WTC11 (cell line): ENCODE measurements around the gene LTBP4. TPM values are rescaled to one million over a fixed set of nuclear protein-coding genes. Genes with fewer than 3 reads are reported as not detected.

Source experiments
- ATAC-seq: fragments of 200-7000 bp; cut with Tn5 transposase; 2 replicates; pipeline ENCODE4 v1.10.0; 2021; ENCODE audit warnings: mild to moderate bottlenecking, moderate library complexity
- CTCF ChIA-PET: fragments of 300-600 bp; sonication (Branson Sonifier 250); formaldehyde crosslinking; loops from one replicate; lab custom pipeline; 2021; ENCODE audit warnings: antibody characterized with exemption; lab: Charles Lee
- POLR2A ChIA-PET: fragments of 350-600 bp; sonication (Branson Sonifier 250); formaldehyde crosslinking; loops from one replicate; lab custom pipeline; 2021; ENCODE audit warnings: antibody characterized with exemption; lab: Charles Lee
- DNase-seq: peaks from one replicate; pipeline ENCODE4 v3.0.0; 2021; ENCODE audit warnings: low spot score
- H3K27ac Mint-ChIP-seq: 2 replicates; pipeline ENCODE4 v1.8.0; 2021; ENCODE audit warnings: mixed read lengths
- H3K27me3 Mint-ChIP-seq: 2 replicates; pipeline ENCODE4 v1.8.0; 2021; ENCODE audit warnings: low read depth, mild to moderate bottlenecking, moderate library complexity, mixed read lengths
- H3K36me3 Mint-ChIP-seq: 2 replicates; pipeline ENCODE4 v1.8.0; 2021; ENCODE audit warnings: mixed read lengths
- H3K4me1 Mint-ChIP-seq: 2 replicates; pipeline ENCODE4 v1.8.0; 2022; ENCODE audit warnings: mixed read lengths
- H3K4me3 Mint-ChIP-seq: 2 replicates; pipeline ENCODE4 v1.8.0; 2021; ENCODE audit warnings: mild to moderate bottlenecking, moderate library complexity, mixed read lengths
- H3K9me3 Mint-ChIP-seq: 2 replicates; pipeline ENCODE4 v1.8.0; 2021; ENCODE audit warnings: mixed read lengths
- AR ChIP-seq: fragments of 250-450 bp; sonication (Bioruptor Pico); IDR thresholded peaks from 2 replicates; pipeline ENCODE4 v1.9.0; 2021; ENCODE audit warnings: mild to moderate bottlenecking
- ATF2 ChIP-seq: sonication (generic); formaldehyde crosslinking; IDR thresholded peaks from 2 replicates; pipeline ENCODE4 v1.8.1; 2022; ENCODE audit warnings: low read depth, missing genetic modification reagents, borderline replicate concordance
- CBFB ChIP-seq: sonication (generic); formaldehyde crosslinking; IDR thresholded peaks from 2 replicates; pipeline ENCODE4 v1.8.1; 2022; ENCODE audit warnings: mild to moderate bottlenecking, low read depth, missing genetic modification reagents
- E2F4 ChIP-seq: sonication (generic); formaldehyde crosslinking; IDR thresholded peaks from 2 replicates; pipeline ENCODE4 v1.8.1; 2022; ENCODE audit warnings: low read depth, mild to moderate bottlenecking, moderate library complexity, missing genetic modification reagents, borderline replicate concordance
- ERG ChIP-seq: fragments of 250-450 bp; sonication (Bioruptor Pico); IDR thresholded peaks from 2 replicates; pipeline ENCODE4 v1.8.0; 2021; ENCODE audit warnings: mild to moderate bottlenecking
- ESRRA ChIP-seq: sonication (generic); formaldehyde crosslinking; IDR thresholded peaks from 2 replicates; pipeline ENCODE4 v1.8.1; 2022; ENCODE audit warnings: mild to moderate bottlenecking, missing genetic modification reagents, borderline replicate concordance
- FOXK1 ChIP-seq: sonication (generic); formaldehyde crosslinking; IDR thresholded peaks from 2 replicates; pipeline ENCODE4 v1.8.0; 2022; ENCODE audit warnings: mild to moderate bottlenecking, moderate library complexity, missing genetic modification reagents
- GABPB1 ChIP-seq: sonication (generic); formaldehyde crosslinking; IDR thresholded peaks from 2 replicates; pipeline ENCODE4 v1.8.1; 2023; ENCODE audit warnings: mild to moderate bottlenecking, missing genetic modification reagents
- IRF1 ChIP-seq: sonication (generic); formaldehyde crosslinking; IDR thresholded peaks from 2 replicates; pipeline ENCODE4 v1.8.0; 2023; ENCODE audit warnings: missing genetic modification reagents
- JUN ChIP-seq: sonication (generic); formaldehyde crosslinking; IDR thresholded peaks from 2 replicates; pipeline ENCODE4 v1.8.0; 2023; ENCODE audit warnings: mild to moderate bottlenecking, missing genetic modification reagents
- MLX ChIP-seq: sonication (generic); formaldehyde crosslinking; IDR thresholded peaks from 2 replicates; pipeline ENCODE4 v1.8.1; 2023; ENCODE audit warnings: mild to moderate bottlenecking, missing genetic modification reagents, moderate library complexity
- NFE2L1 ChIP-seq: sonication (generic); formaldehyde crosslinking; IDR thresholded peaks from 2 replicates; pipeline ENCODE4 v1.8.1; 2023; ENCODE audit warnings: missing genetic modification reagents
- NR2C2 ChIP-seq: sonication (generic); formaldehyde crosslinking; IDR thresholded peaks from 2 replicates; pipeline ENCODE4 v1.8.0; 2022; ENCODE audit warnings: mild to moderate bottlenecking, missing genetic modification reagents
- NR3C1 ChIP-seq: sonication (generic); formaldehyde crosslinking; conservative IDR thresholded peaks from 2 replicates; pipeline ENCODE4 v1.8.1; 2023; ENCODE audit warnings: low read depth, mild to moderate bottlenecking, missing genetic modification reagents
- OVOL2 ChIP-seq: fragments of 250-450 bp; sonication (Bioruptor Pico); IDR thresholded peaks from 2 replicates; pipeline ENCODE4 v1.9.0; 2021; ENCODE audit warnings: mild to moderate bottlenecking, borderline replicate concordance
- PREB ChIP-seq: sonication (generic); formaldehyde crosslinking; IDR thresholded peaks from 2 replicates; pipeline ENCODE4 v1.8.1; 2022; ENCODE audit warnings: mild to moderate bottlenecking, missing genetic modification reagents, moderate library complexity, borderline replicate concordance
- PRRX2 ChIP-seq: fragments of 250-450 bp; sonication (Bioruptor Pico); IDR thresholded peaks from 2 replicates; pipeline ENCODE4 v1.8.0; 2021; ENCODE audit warnings: mild to moderate bottlenecking
- RORB ChIP-seq: fragments of 250-450 bp; sonication (Bioruptor Pico); IDR thresholded peaks from 2 replicates; pipeline ENCODE4 v1.9.0; 2021; ENCODE audit warnings: mild to moderate bottlenecking
- TEAD4 ChIP-seq: sonication (generic); formaldehyde crosslinking; IDR thresholded peaks from 2 replicates; pipeline ENCODE4 v1.8.0; 2022; ENCODE audit warnings: mild to moderate bottlenecking, missing genetic modification reagents
- ZNF138 ChIP-seq: sonication (generic); formaldehyde crosslinking; conservative IDR thresholded peaks from 2 replicates; pipeline ENCODE4 v1.8.1; 2022; ENCODE audit warnings: mild to moderate bottlenecking, moderate library complexity, missing genetic modification reagents
- ZNF219 ChIP-seq: sonication (generic); formaldehyde crosslinking; IDR thresholded peaks from 2 replicates; pipeline ENCODE4 v1.8.0; 2023; ENCODE audit warnings: missing genetic modification reagents, mild to moderate bottlenecking, borderline replicate concordance
- ZNF263 ChIP-seq: sonication (generic); formaldehyde crosslinking; IDR thresholded peaks from 2 replicates; pipeline ENCODE4 v1.8.1; 2022; ENCODE audit warnings: low read depth, mild to moderate bottlenecking, moderate library complexity, missing genetic modification reagents
- ZNF317 ChIP-seq: sonication (generic); formaldehyde crosslinking; IDR thresholded peaks from 2 replicates; pipeline ENCODE4 v1.8.1; 2023; ENCODE audit warnings: low read depth, mild to moderate bottlenecking, moderate library complexity, missing genetic modification reagents, borderline replicate concordance
- ZNF396 ChIP-seq: fragments of 250-450 bp; sonication (Bioruptor Pico); IDR thresholded peaks from 2 replicates; pipeline ENCODE4 v1.8.0; 2021; ENCODE audit warnings: mild to moderate bottlenecking, moderate library complexity, borderline replicate concordance
- total RNA-seq: library from RNA; stranded (reverse); gene quantifications from 3 replicates; pipeline ENCODE4 v1.2.3, GENCODE V29; 2021

Gene LTBP4
- total RNA-seq, 1 experiment from 2014 or later, result 125 TPM

- H3K27me3 Mint-ChIP-seq, result no peaks in the 10 kb centered on the region
- no peaks in the 10 kb centered on the region for H3K4me1 Mint-ChIP-seq
- POLR2A ChIA-PET, result interaction anchor here (0.6 kb wide), 1 partner anchor 33 kb away, joined by 3 read pairs; no protein-coding TSS in a partner anchor
- H3K27ac Mint-ChIP-seq, result no peak overlapping the region
- TF ChIP-seq NFE2L1 (CRISPR knock-in tag) (no peak), ZNF219 (CRISPR knock-in tag) (no peak), ZNF138 (no peak), ESRRA (no peak), NR2C2 (no peak), IRF1 (no peak), GABPB1 (CRISPR knock-in tag) (no peak), FOXK1 (CRISPR knock-in tag) (no peak), NR3C1 (CRISPR knock-in tag) (no peak), PRRX2 (CRISPR knock-in tag) (no peak), JUN (CRISPR knock-in tag) (no peak)
- CTCF ChIA-PET, result interaction anchor here (0.7 kb wide), 1 partner anchor 29 kb away, joined by 3 read pairs; no protein-coding TSS in a partner anchor
- no peak overlapping the region for H3K4me3 Mint-ChIP-seq
- H3K36me3 Mint-ChIP-seq, result peaks cover 39% of the 10 kb centered on the region
- H3K9me3 Mint-ChIP-seq, result no peaks in the 10 kb centered on the region
- DNase-seq (no peak), ATAC-seq (no peak)
Observed at GRCh38 chr19:40673397-40673796, 72.2 kb downstream of the LTBP4 start.

GRCh38 chr19:40674291-40674690 is 73.1 kb downstream of the LTBP4 start:
- H3K36me3 Mint-ChIP-seq, result peaks cover 37% of the 10 kb centered on the region
- no peak overlapping the region for H3K4me3 Mint-ChIP-seq
- ATAC-seq, result no peak
- DNase-seq, result no peak
- ChIA-PET CTCF (interaction anchor here (0.7 kb wide), 1 partner anchor 28 kb away, joined by 3 read pairs; no protein-coding TSS in a partner anchor), POLR2A (no interaction called here)
- no peaks in the 10 kb centered on the region for H3K27me3 Mint-ChIP-seq
- no peaks in the 10 kb centered on the region for H3K4me1 Mint-ChIP-seq
- no peak overlapping the region for H3K27ac Mint-ChIP-seq
- H3K9me3 Mint-ChIP-seq, result no peaks in the 10 kb centered on the region
- no peak for TF ChIP-seq ZNF396 (CRISPR knock-in tag)
- TF ChIP-seq ZNF317 (CRISPR knock-in tag), result no peak
- no peak for TF ChIP-seq PREB (CRISPR knock-in tag)
- TF ChIP-seq MLX (CRISPR knock-in tag), result no peak
- TF ChIP-seq ERG, result no peak
- TF ChIP-seq RORB (CRISPR knock-in tag), result no peak
- TF ChIP-seq ATF2 (CRISPR knock-in tag), result no peak
- no peak for TF ChIP-seq OVOL2 (CRISPR knock-in tag)
- TF ChIP-seq CBFB (CRISPR knock-in tag), result no peak
- no peak for TF ChIP-seq E2F4
- no peak for TF ChIP-seq TEAD4 (CRISPR knock-in tag)
- no peak for TF ChIP-seq AR (CRISPR knock-in tag)
- no peak for TF ChIP-seq ZNF263 (CRISPR knock-in tag)
